Measurements from ENCODE around the gene ARL6IP1.

ARL6IP1 gene

GRCh38 chr16:18801145-18801972 is at the start of gene ARL6IP1:
Gene ARL6IP1 (minus strand): TSS chr16:18801549. CDS start chr16:18801466, 83 bp downstream.
- peak; percentile 99 for DNase-seq (ENCODE audit: low spot score)

- no peak for DNase-seq (ENCODE audit: low spot score)
Measured at GRCh38 chr16:18846416-18846815, 45.1 kb upstream of the ARL6IP1 start.

GRCh38 chr16:18842565-18842964 is 41.2 kb upstream of the ARL6IP1 start:
- no peak for DNase-seq (ENCODE audit: low spot score)

GRCh38 chr16:18841833-18842525 is 40.6 kb upstream of the ARL6IP1 start:
- no peak for DNase-seq (ENCODE audit: low spot score)

GRCh38 chr16:18839555-18839954 is 38.2 kb upstream of the ARL6IP1 start:
- no peak for DNase-seq (ENCODE audit: low spot score)

- DNase-seq (ENCODE audit: low spot score): no peak
Measured at GRCh38 chr16:18836702-18837101, 35.4 kb upstream of the ARL6IP1 start.

GRCh38 chr16:18834864-18835263 is 33.5 kb upstream of the ARL6IP1 start:
- DNase-seq (ENCODE audit: low spot score): no peak

GRCh38 chr16:18833707-18834505 is 32.6 kb upstream of the ARL6IP1 start:
- no peak for DNase-seq (ENCODE audit: low spot score)

GRCh38 chr16:18832613-18833012 is 31.3 kb upstream of the ARL6IP1 start:
- no peak for DNase-seq (ENCODE audit: low spot score)

- DNase-seq (ENCODE audit: low spot score): no peak
Measured at GRCh38 chr16:18832006-18832405, 30.7 kb upstream of the ARL6IP1 start.

GRCh38 chr16:18829251-18829650 is 27.9 kb upstream of the ARL6IP1 start:
- no peak for DNase-seq (ENCODE audit: low spot score)

- no peak for DNase-seq (ENCODE audit: low spot score)
Measured at GRCh38 chr16:18827890-18828289, 26.5 kb upstream of the ARL6IP1 start.

- no peak for DNase-seq (ENCODE audit: low spot score)
Measured at GRCh38 chr16:18816286-18816685, 14.9 kb upstream of the ARL6IP1 start.

- no peak for DNase-seq (ENCODE audit: low spot score)
Measured at GRCh38 chr16:18811925-18812324, 10.6 kb upstream of the ARL6IP1 start.

GRCh38 chr16:18809165-18809564 is 7.8 kb upstream of the ARL6IP1 start:
- DNase-seq (ENCODE audit: low spot score): no peak

GRCh38 chr16:18805257-18805773 is 4.0 kb upstream of the ARL6IP1 start:
- DNase-seq (ENCODE audit: low spot score): no peak

- no peak for DNase-seq (ENCODE audit: low spot score)
Measured at GRCh38 chr16:18804540-18804939, 3.2 kb upstream of the ARL6IP1 start.

- no peak for DNase-seq (ENCODE audit: low spot score)
Measured at GRCh38 chr16:18803569-18804462, 2.5 kb upstream of the ARL6IP1 start.

- DNase-seq (ENCODE audit: low spot score): no peak
Measured at GRCh38 chr16:18802767-18803343, 1.5 kb upstream of the ARL6IP1 start.

GRCh38 chr16:18800775-18801144 is 589 bp downstream of the ARL6IP1 start:
- peak; percentile 12 for DNase-seq (ENCODE audit: low spot score)

- DNase-seq (ENCODE audit: low spot score): no peak
Measured at GRCh38 chr16:18800293-18800692, 1.1 kb downstream of the ARL6IP1 start.
